K562 (cell line): Measurements from ENCODE around the gene OSCAR. TPM values are rescaled to one million over a fixed set of nuclear protein-coding genes. Genes with fewer than 3 reads are reported as not detected.

Source experiments
- BCOR ChIP-seq: fragments of 450-650 bp; IDR thresholded peaks from 2 replicates; pipeline ENCODE4 v1.6.1; 2016
- CHD4 ChIP-seq: fragments of 200-600 bp; sonication (generic); IDR thresholded peaks from 3 replicates; pipeline ENCODE4 v1.6.1; 2012; ENCODE audit warnings: low read depth, mild to moderate bottlenecking, mixed read lengths, low read length, inconsistent platforms; ENCODE audit not compliant: insufficient read depth, insufficient replicate concordance, poor library complexity, severe bottlenecking
- DLX4 ChIP-seq: fragments of 250-450 bp; sonication (Bioruptor Pico); IDR thresholded peaks from 2 replicates; pipeline ENCODE4 v1.6.1; 2021; ENCODE audit warnings: mild to moderate bottlenecking
- E2F8 ChIP-seq: fragments of 450-650 bp; IDR thresholded peaks from 2 replicates; pipeline ENCODE4 v1.7.1; 2018; ENCODE audit warnings: mild to moderate bottlenecking, low read depth; ENCODE audit not compliant: partially characterized antibody
- GTF2B ChIP-seq: IDR thresholded peaks from 2 replicates; pipeline ENCODE4 v1.6.1; 2011; ENCODE audit not compliant: insufficient read length; ENCODE audit errors: extremely low read depth
- HCFC1 ChIP-seq: IDR thresholded peaks from 2 replicates; pipeline ENCODE4 v1.6.1; 2012; ENCODE audit warnings: low read depth, low read length, improper control_type of control experiment
- MBD2 ChIP-seq: sonication (generic); IDR thresholded peaks from 2 replicates; pipeline ENCODE4 v1.6.1; 2016; ENCODE audit warnings: low read depth, borderline replicate concordance
- MIER1 ChIP-seq: fragments of 450-650 bp; IDR thresholded peaks from 2 replicates; pipeline ENCODE4 v1.6.1; 2016; ENCODE audit warnings: antibody characterized with exemption, mild to moderate bottlenecking, low read depth
- MTA2 ChIP-seq: fragments of 450-650 bp; IDR thresholded peaks from 2 replicates; pipeline ENCODE4 v1.6.1; 2016; ENCODE audit warnings: low read depth
- THRA ChIP-seq: fragments of 450-650 bp; IDR thresholded peaks from 2 replicates; pipeline ENCODE4 v1.6.1; 2017; ENCODE audit warnings: mild to moderate bottlenecking, moderate library complexity
- XRCC4 ChIP-seq: IDR thresholded peaks from one replicate; pipeline ENCODE4 v1.6.1; 2011; ENCODE audit not compliant: insufficient read depth, insufficient read length; ENCODE audit errors: extremely low read depth
- ZNF134 ChIP-seq: fragments of 250-450 bp; sonication (Bioruptor Pico); conservative IDR thresholded peaks from 2 replicates; pipeline ENCODE4 v1.4.0; 2020
- ZNF583 ChIP-seq: fragments of 250-450 bp; sonication (Bioruptor Pico); IDR thresholded peaks from 2 replicates; pipeline ENCODE4 v1.4.0; 2020
- ZNF695 ChIP-seq: fragments of 450-650 bp; formaldehyde crosslinking; IDR thresholded peaks from 2 replicates; pipeline ENCODE4 v1.4.0; 2020; ENCODE audit warnings: mild to moderate bottlenecking, moderate library complexity
- polyA plus RNA-seq, 8 experiments: library from polyadenylated mRNA; depleted of rRNA in 4 of 8; stranded (reverse) in 5 of 8; unstranded in 3 of 8; fragments of >200 nt; fragmentation: Nextera tagmentation in 2 of 8; fragmentation: Illumina TruSeq in 1 of 8; extraction: Ambion mirVana in 2 of 8; extraction: Trizol in 1 of 8; gene quantifications; 2 replicates each; pipeline versions ENCODE4 v1.2.1 to v1.2.3, GENCODE V29; 2011 to 2014; ENCODE audit warnings: inconsistent platforms in 1 of 8, missing spikeins in 1 of 8
- total RNA-seq, 7 experiments: library from RNA; depleted of rRNA in 6 of 7; stranded (reverse); fragments of >200 nt in 6 of 7; fragmentation: Illumina TruSeq in 2 of 7; extraction: Trizol in 2 of 7; gene quantifications; 2 replicates each; pipeline versions ENCODE4 v1.2.1 to v1.2.3, GENCODE V29; 2011 to 2021; ENCODE audit warnings: low replicate concordance in 1 of 7
- TF ChIP-seq, protein P1 (sequence below): fragments of 250-450 bp; sonication (Bioruptor Pico); IDR thresholded peaks from 2 replicates; pipeline ENCODE4 v1.5.0; 2021
- TF ChIP-seq, protein P2 (sequence below): fragments of 250-450 bp; sonication (Bioruptor Pico); IDR thresholded peaks from 2 replicates; pipeline ENCODE4 v1.8.0; 2022; ENCODE audit warnings: inconsistent platforms, mild to moderate bottlenecking, moderate library complexity, borderline replicate concordance
- TF ChIP-seq, protein P3 (sequence below): sonication (generic); formaldehyde crosslinking; IDR thresholded peaks from 2 replicates; pipeline ENCODE4 v1.8.1; 2023; ENCODE audit warnings: mild to moderate bottlenecking, missing genetic modification reagents
- TF ChIP-seq, protein P4 (sequence below): fragments of 250-450 bp; sonication (Bioruptor Pico); IDR thresholded peaks from 2 replicates; pipeline ENCODE4 v1.8.0; 2021; ENCODE audit warnings: mild to moderate bottlenecking, moderate library complexity

OSCAR gene
- total and polyA plus RNA-seq, 9 of the 15 experiments (the other 6 are each of a cell fraction or from before 2014, with no cell fraction given) = 0.09 to 0.62 (median 0.13) TPM; not detected in 5

- TF ChIP-seq, protein P1, sequence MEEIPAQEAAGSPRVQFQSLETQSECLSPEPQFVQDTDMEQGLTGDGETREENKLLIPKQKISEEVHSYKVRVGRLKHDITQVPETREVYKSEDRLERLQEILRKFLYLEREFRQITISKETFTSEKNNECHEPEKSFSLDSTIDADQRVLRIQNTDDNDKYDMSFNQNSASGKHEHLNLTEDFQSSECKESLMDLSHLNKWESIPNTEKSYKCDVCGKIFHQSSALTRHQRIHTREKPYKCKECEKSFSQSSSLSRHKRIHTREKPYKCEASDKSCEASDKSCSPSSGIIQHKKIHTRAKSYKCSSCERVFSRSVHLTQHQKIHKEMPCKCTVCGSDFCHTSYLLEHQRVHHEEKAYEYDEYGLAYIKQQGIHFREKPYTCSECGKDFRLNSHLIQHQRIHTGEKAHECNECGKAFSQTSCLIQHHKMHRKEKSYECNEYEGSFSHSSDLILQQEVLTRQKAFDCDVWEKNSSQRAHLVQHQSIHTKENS (CRISPR knock-in tag) = no peak
- TF ChIP-seq MTA2 = no peak
- TF ChIP-seq ZNF695 (CRISPR knock-in tag) = no peak
- no peak for TF ChIP-seq ZNF134 (CRISPR knock-in tag)
- no peak for TF ChIP-seq CHD4
- no peak for TF ChIP-seq XRCC4
- no peak for TF ChIP-seq ZNF583 (CRISPR knock-in tag)
- TF ChIP-seq HCFC1 = no peak
- TF ChIP-seq GTF2B = no peak
- TF ChIP-seq E2F8 = no peak
- TF ChIP-seq, protein P2, sequence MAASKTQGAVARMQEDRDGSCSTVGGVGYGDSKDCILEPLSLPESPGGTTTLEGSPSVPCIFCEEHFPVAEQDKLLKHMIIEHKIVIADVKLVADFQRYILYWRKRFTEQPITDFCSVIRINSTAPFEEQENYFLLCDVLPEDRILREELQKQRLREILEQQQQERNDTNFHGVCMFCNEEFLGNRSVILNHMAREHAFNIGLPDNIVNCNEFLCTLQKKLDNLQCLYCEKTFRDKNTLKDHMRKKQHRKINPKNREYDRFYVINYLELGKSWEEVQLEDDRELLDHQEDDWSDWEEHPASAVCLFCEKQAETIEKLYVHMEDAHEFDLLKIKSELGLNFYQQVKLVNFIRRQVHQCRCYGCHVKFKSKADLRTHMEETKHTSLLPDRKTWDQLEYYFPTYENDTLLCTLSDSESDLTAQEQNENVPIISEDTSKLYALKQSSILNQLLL (CRISPR knock-in tag) = no peak
- no peak for TF ChIP-seq THRA
- TF ChIP-seq BCOR = peak; percentile 75
- no peak for TF ChIP-seq MIER1
- TF ChIP-seq, protein P3, sequence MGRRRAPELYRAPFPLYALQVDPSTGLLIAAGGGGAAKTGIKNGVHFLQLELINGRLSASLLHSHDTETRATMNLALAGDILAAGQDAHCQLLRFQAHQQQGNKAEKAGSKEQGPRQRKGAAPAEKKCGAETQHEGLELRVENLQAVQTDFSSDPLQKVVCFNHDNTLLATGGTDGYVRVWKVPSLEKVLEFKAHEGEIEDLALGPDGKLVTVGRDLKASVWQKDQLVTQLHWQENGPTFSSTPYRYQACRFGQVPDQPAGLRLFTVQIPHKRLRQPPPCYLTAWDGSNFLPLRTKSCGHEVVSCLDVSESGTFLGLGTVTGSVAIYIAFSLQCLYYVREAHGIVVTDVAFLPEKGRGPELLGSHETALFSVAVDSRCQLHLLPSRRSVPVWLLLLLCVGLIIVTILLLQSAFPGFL (CRISPR knock-in tag) = no peak
- TF ChIP-seq, protein P4, sequence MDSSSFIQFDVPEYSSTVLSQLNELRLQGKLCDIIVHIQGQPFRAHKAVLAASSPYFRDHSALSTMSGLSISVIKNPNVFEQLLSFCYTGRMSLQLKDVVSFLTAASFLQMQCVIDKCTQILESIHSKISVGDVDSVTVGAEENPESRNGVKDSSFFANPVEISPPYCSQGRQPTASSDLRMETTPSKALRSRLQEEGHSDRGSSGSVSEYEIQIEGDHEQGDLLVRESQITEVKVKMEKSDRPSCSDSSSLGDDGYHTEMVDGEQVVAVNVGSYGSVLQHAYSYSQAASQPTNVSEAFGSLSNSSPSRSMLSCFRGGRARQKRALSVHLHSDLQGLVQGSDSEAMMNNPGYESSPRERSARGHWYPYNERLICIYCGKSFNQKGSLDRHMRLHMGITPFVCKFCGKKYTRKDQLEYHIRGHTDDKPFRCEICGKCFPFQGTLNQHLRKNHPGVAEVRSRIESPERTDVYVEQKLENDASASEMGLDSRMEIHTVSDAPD (CRISPR knock-in tag) = no peak
- TF ChIP-seq MBD2 = no peak
- no peak for TF ChIP-seq DLX4 (CRISPR knock-in tag)
Measured at GRCh38 chr19:54096617-54097106, 3.9 kb downstream of the OSCAR start (continued).
